ENCODE measurements around the gene PHLPP1.

Gene PHLPP1

GRCh38 chr18:62720766-62721613 lies 5.6 kb downstream of the PHLPP1 start:
- DNase-seq (ENCODE audit: low spot score in 2 of 2) (no peak), ATAC-seq (replicated peaks; ENCODE audit: extremely low read depth, poor library complexity, severe bottlenecking) (no peak)
- Mint-ChIP-seq H3K36me3 (ENCODE audit: insufficient read depth) (peaks cover 4% of the 10 kb centered on the region), H3K9me3 (no peaks in the 10 kb centered on the region), H3K4me3 (no peak overlapping the region), H3K27ac (ENCODE audit: low read depth) (no peak overlapping the region), H3K27me3 (no peaks in the 10 kb centered on the region), H3K4me1 (peaks cover 33% of the 10 kb centered on the region)

GRCh38 chr18:62721839-62722795 lies 6.8 kb downstream of the PHLPP1 start:
- H3K27ac Mint-ChIP-seq (ENCODE audit: low read depth) = no peak overlapping the region
- no peak for DNase-seq (ENCODE audit: low spot score in 2 of 2)
- no peaks in the 10 kb centered on the region for H3K9me3 Mint-ChIP-seq
- H3K36me3 Mint-ChIP-seq (ENCODE audit: insufficient read depth) = peaks cover 2% of the 10 kb centered on the region
- peaks cover 32% of the 10 kb centered on the region for H3K4me1 Mint-ChIP-seq
- no peaks in the 10 kb centered on the region for H3K27me3 Mint-ChIP-seq
- no peak overlapping the region for H3K4me3 Mint-ChIP-seq
- no peak for ATAC-seq (replicated peaks; ENCODE audit: extremely low read depth, poor library complexity, severe bottlenecking)

GRCh38 chr18:62723666-62724281 lies 8.4 kb downstream of the PHLPP1 start:
- Mint-ChIP-seq H3K9me3 (no peaks in the 10 kb centered on the region), H3K36me3 (ENCODE audit: insufficient read depth) (no peaks in the 10 kb centered on the region), H3K4me3 (no peak overlapping the region), H3K4me1 (peaks cover 23% of the 10 kb centered on the region), H3K27ac (ENCODE audit: low read depth) (no peak overlapping the region), H3K27me3 (no peaks in the 10 kb centered on the region)
- ATAC-seq (replicated peaks; ENCODE audit: extremely low read depth, poor library complexity, severe bottlenecking) (no peak), DNase-seq (ENCODE audit: low spot score in 2 of 2) (no peak)

- Mint-ChIP-seq H3K27me3 (no peaks in the 10 kb centered on the region), H3K36me3 (ENCODE audit: insufficient read depth) (peaks cover 1% of the 10 kb centered on the region), H3K9me3 (no peaks in the 10 kb centered on the region), H3K4me1 (peaks cover 15% of the 10 kb centered on the region), H3K4me3 (no peak overlapping the region), H3K27ac (ENCODE audit: low read depth) (no peak overlapping the region)
- ATAC-seq (replicated peaks; ENCODE audit: extremely low read depth, poor library complexity, severe bottlenecking) (no peak), DNase-seq (ENCODE audit: low spot score in 2 of 2) (no peak)
Measured at GRCh38 chr18:62725896-62726295, 10.6 kb downstream of the PHLPP1 start.

- H3K9me3 Mint-ChIP-seq = peaks cover 4% of the 10 kb centered on the region
- H3K27ac Mint-ChIP-seq (ENCODE audit: low read depth) = no peak overlapping the region
- peaks cover 15% of the 10 kb centered on the region for H3K4me1 Mint-ChIP-seq
Measured at GRCh38 chr18:62728254-62728653, 12.9 kb downstream of the PHLPP1 start.

GRCh38 chr18:62729487-62730386 lies 14.4 kb downstream of the PHLPP1 start:
- Mint-ChIP-seq H3K4me3 (no peak overlapping the region), H3K27me3 (no peaks in the 10 kb centered on the region), H3K36me3 (ENCODE audit: insufficient read depth) (peaks cover 1% of the 10 kb centered on the region), H3K27ac (ENCODE audit: low read depth) (no peak overlapping the region), H3K4me1 (peaks cover 12% of the 10 kb centered on the region), H3K9me3 (peaks cover 4% of the 10 kb centered on the region)
- ATAC-seq (replicated peaks; ENCODE audit: extremely low read depth, poor library complexity, severe bottlenecking) (no peak), DNase-seq (ENCODE audit: low spot score in 2 of 2) (no peak)

More at GRCh38 chr18:62728254-62728653, 12.9 kb downstream of the PHLPP1 start:
- Mint-ChIP-seq H3K4me3 (no peak overlapping the region), H3K36me3 (ENCODE audit: insufficient read depth) (peaks cover 1% of the 10 kb centered on the region), H3K27me3 (no peaks in the 10 kb centered on the region)
- ATAC-seq (replicated peaks; ENCODE audit: extremely low read depth, poor library complexity, severe bottlenecking) (no peak), DNase-seq (ENCODE audit: low spot score in 2 of 2) (no peak)

GRCh38 chr18:62730941-62731340 lies 15.6 kb downstream of the PHLPP1 start:
- Mint-ChIP-seq H3K27me3 (no peaks in the 10 kb centered on the region), H3K4me3 (no peak overlapping the region), H3K9me3 (peaks cover 4% of the 10 kb centered on the region), H3K27ac (ENCODE audit: low read depth) (no peak overlapping the region), H3K36me3 (ENCODE audit: insufficient read depth) (peaks cover 3% of the 10 kb centered on the region), H3K4me1 (peaks cover 10% of the 10 kb centered on the region)
- no peak for ATAC-seq (replicated peaks; ENCODE audit: extremely low read depth, poor library complexity, severe bottlenecking)
- no peak for DNase-seq (ENCODE audit: low spot score in 2 of 2)

GRCh38 chr18:62732617-62733016 lies 17.3 kb downstream of the PHLPP1 start:
- ATAC-seq (replicated peaks; ENCODE audit: extremely low read depth, poor library complexity, severe bottlenecking) (no peak), DNase-seq (ENCODE audit: low spot score in 2 of 2) (no peak)
- Mint-ChIP-seq H3K4me1 (peaks cover 23% of the 10 kb centered on the region), H3K4me3 (no peak overlapping the region), H3K36me3 (ENCODE audit: insufficient read depth) (peaks cover 3% of the 10 kb centered on the region), H3K27ac (ENCODE audit: low read depth) (no peak overlapping the region), H3K9me3 (peaks cover 4% of the 10 kb centered on the region), H3K27me3 (no peaks in the 10 kb centered on the region)

- Mint-ChIP-seq H3K4me3 (no peak overlapping the region), H3K36me3 (ENCODE audit: insufficient read depth) (peaks cover 3% of the 10 kb centered on the region), H3K27ac (ENCODE audit: low read depth) (no peak overlapping the region), H3K9me3 (peaks cover 4% of the 10 kb centered on the region), H3K27me3 (no peaks in the 10 kb centered on the region), H3K4me1 (peaks cover 22% of the 10 kb centered on the region)
- DNase-seq (ENCODE audit: low spot score in 2 of 2) = no peak
- no peak for ATAC-seq (replicated peaks; ENCODE audit: extremely low read depth, poor library complexity, severe bottlenecking)
Measured at GRCh38 chr18:62734290-62734689, 18.9 kb downstream of the PHLPP1 start.

- ATAC-seq (replicated peaks; ENCODE audit: extremely low read depth, poor library complexity, severe bottlenecking) (no peak), DNase-seq (ENCODE audit: low spot score in 2 of 2) (no peak)
- peaks cover 29% of the 10 kb centered on the region for H3K4me1 Mint-ChIP-seq
- no peak overlapping the region for H3K4me3 Mint-ChIP-seq
- peaks cover 3% of the 10 kb centered on the region for H3K36me3 Mint-ChIP-seq (ENCODE audit: insufficient read depth)
- no peaks in the 10 kb centered on the region for H3K27me3 Mint-ChIP-seq
- peaks cover 4% of the 10 kb centered on the region for H3K9me3 Mint-ChIP-seq
- no peak overlapping the region for H3K27ac Mint-ChIP-seq (ENCODE audit: low read depth)
Measured at GRCh38 chr18:62735387-62735786, 20.0 kb downstream of the PHLPP1 start.

- H3K4me1 Mint-ChIP-seq = peaks cover 29% of the 10 kb centered on the region
- no peak overlapping the region for H3K27ac Mint-ChIP-seq (ENCODE audit: low read depth)
- H3K27me3 Mint-ChIP-seq = no peaks in the 10 kb centered on the region
- no peak overlapping the region for H3K4me3 Mint-ChIP-seq
- DNase-seq (ENCODE audit: low spot score in 2 of 2) = no peak
- H3K36me3 Mint-ChIP-seq (ENCODE audit: insufficient read depth) = peaks cover 2% of the 10 kb centered on the region
- ATAC-seq (replicated peaks; ENCODE audit: extremely low read depth, poor library complexity, severe bottlenecking) = no peak
- H3K9me3 Mint-ChIP-seq = peaks cover 4% of the 10 kb centered on the region
Measured at GRCh38 chr18:62736077-62736855, 20.9 kb downstream of the PHLPP1 start.

Data from central memory CD8-positive, alpha-beta T cell (primary cell).